GM12872 (cell line): ENCODE measurements around the gene BBX.

ENCODE experiments used
- CTCF ChIP-seq: IDR thresholded peaks from 3 replicates; pipeline ENCODE4 v1.5.1; 2011; ENCODE audit warnings: low read depth, mild to moderate bottlenecking, low read length, moderate library complexity; ENCODE audit not compliant: insufficient read depth

Gene BBX

GRCh38 chr3:107660306-107660976 lies 137.7 kb downstream of the BBX start:
- TF ChIP-seq CTCF = peak; percentile 42; the same call in 2 of the 3 replicates

GRCh38 chr3:107661447-107662123 lies 138.8 kb downstream of the BBX start:
- no peak for TF ChIP-seq CTCF

GRCh38 chr3:107662124-107662507 lies 139.4 kb downstream of the BBX start:
- TF ChIP-seq CTCF = no peak

- TF ChIP-seq CTCF = no peak
These were observed 139.8 kb downstream of the BBX start for GRCh38 chr3:107662586-107662985.

- TF ChIP-seq CTCF = no peak
These were observed 140.5 kb downstream of the BBX start for GRCh38 chr3:107663266-107663665.

- no peak for TF ChIP-seq CTCF
These were observed 141.9 kb downstream of the BBX start for GRCh38 chr3:107664614-107665013.

- no peak for TF ChIP-seq CTCF
These were observed 142.6 kb downstream of the BBX start for GRCh38 chr3:107665351-107665750.
